HG03175 (cell line): Measurements from ENCODE around the gene ERVMER34-1.

Experiments used
- ATAC-seq: cut with Tn5 transposase; IDR thresholded peaks from one replicate; pipeline ENCODE4 v1.9.1; 2021; ENCODE audit warnings: mild to moderate bottlenecking, moderate library complexity; ENCODE audit not compliant: unreplicated experiment

ERVMER34-1 gene

GRCh38 chr4:52750819-52751486 is at the start of gene ERVMER34-1:
Gene ERVMER34-1, minus strand, starts transcription at chr4:52751425. Its CDS starts 5,905 bp downstream, at chr4:52745520.
- ATAC-seq: no peak

- ATAC-seq: no peak
Observed at GRCh38 chr4:52799813-52800212, 48.6 kb upstream of the ERVMER34-1 start.

- no peak for ATAC-seq
Observed at GRCh38 chr4:52795533-52795932, 44.3 kb upstream of the ERVMER34-1 start.

GRCh38 chr4:52791936-52792335 is 40.7 kb upstream of the ERVMER34-1 start:
- ATAC-seq: no peak

- no peak for ATAC-seq
Observed at GRCh38 chr4:52789774-52790173, 38.5 kb upstream of the ERVMER34-1 start.

GRCh38 chr4:52788806-52789205 is 37.6 kb upstream of the ERVMER34-1 start:
- ATAC-seq: no peak

- no peak for ATAC-seq
Observed at GRCh38 chr4:52783069-52783468, 31.8 kb upstream of the ERVMER34-1 start.

- no peak for ATAC-seq
Observed at GRCh38 chr4:52780617-52781354, 29.6 kb upstream of the ERVMER34-1 start.

- ATAC-seq: no peak
Observed at GRCh38 chr4:52780206-52780605, 29.0 kb upstream of the ERVMER34-1 start.

- ATAC-seq: no peak
Observed at GRCh38 chr4:52760256-52760655, 9.0 kb upstream of the ERVMER34-1 start.

GRCh38 chr4:52755426-52755825 is 4.2 kb upstream of the ERVMER34-1 start:
- ATAC-seq: no peak

GRCh38 chr4:52752936-52753335 is 1.7 kb upstream of the ERVMER34-1 start:
- ATAC-seq: no peak

- ATAC-seq: no peak
Observed at GRCh38 chr4:52751487-52751911, 274 bp upstream of the ERVMER34-1 start.

- no peak for ATAC-seq
Observed at GRCh38 chr4:52750213-52750612, 1.0 kb downstream of the ERVMER34-1 start.

- no peak for ATAC-seq
Observed at GRCh38 chr4:52748432-52748831, 2.8 kb downstream of the ERVMER34-1 start.

GRCh38 chr4:52744588-52744987 is 6.6 kb downstream of the ERVMER34-1 start:
- ATAC-seq: no peak

GRCh38 chr4:52743444-52744019 is 7.7 kb downstream of the ERVMER34-1 start:
- ATAC-seq: no peak

- no peak for ATAC-seq
Observed at GRCh38 chr4:52729586-52729985, 21.6 kb downstream of the ERVMER34-1 start.

GRCh38 chr4:52728691-52729240 is 22.5 kb downstream of the ERVMER34-1 start:
- ATAC-seq: no peak

- no peak for ATAC-seq
Observed at GRCh38 chr4:52726826-52727580, 24.2 kb downstream of the ERVMER34-1 start.
